Pons (tissue), 1 donor: ENCODE data around the gene CELF2.

Source experiments
- DNase-seq: peaks from one replicate; pipeline ENCODE4 v3.0.0-alpha.2; 2016; ENCODE audit warnings: low spot score

CELF2 gene

DNA sequence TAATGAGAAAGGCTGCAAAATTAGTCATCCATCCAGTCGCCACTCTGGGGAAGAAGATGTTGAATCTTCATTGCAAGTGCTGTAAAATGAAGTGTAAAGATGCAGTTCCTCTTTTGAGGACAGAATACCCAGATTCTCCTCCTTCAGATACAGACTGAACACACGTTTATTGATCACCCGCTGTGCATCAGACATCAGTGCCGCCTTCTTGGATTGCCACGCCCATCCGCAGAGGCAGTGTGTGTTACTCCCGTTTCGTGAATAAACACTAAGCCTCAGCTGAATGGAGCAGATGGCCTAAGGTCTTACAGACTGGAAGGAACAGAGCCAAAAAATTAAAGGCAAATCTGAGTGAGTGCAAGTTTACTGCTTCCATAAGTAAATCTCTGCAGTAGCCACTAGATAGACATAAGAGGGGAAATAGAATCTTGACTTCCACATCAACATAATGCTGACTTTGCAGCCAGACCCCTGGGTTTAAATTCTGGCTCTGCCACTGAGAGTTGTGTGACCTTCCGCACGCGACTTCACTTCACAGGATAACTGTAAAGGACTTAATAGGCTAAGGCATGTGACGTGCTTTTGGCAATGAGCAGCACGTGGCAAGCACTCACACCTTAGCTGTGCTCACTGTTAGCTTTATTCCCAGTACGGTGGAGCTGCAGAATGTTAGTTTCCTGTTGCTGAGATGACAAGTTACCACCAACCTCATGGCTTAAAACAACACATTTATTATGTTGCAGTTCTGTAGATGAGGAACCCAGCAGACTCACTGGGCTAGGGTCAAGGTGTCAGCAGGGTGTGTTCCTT, 285.9 kb downstream of the CELF2 start:
- DNase-seq = no peak

DNA sequence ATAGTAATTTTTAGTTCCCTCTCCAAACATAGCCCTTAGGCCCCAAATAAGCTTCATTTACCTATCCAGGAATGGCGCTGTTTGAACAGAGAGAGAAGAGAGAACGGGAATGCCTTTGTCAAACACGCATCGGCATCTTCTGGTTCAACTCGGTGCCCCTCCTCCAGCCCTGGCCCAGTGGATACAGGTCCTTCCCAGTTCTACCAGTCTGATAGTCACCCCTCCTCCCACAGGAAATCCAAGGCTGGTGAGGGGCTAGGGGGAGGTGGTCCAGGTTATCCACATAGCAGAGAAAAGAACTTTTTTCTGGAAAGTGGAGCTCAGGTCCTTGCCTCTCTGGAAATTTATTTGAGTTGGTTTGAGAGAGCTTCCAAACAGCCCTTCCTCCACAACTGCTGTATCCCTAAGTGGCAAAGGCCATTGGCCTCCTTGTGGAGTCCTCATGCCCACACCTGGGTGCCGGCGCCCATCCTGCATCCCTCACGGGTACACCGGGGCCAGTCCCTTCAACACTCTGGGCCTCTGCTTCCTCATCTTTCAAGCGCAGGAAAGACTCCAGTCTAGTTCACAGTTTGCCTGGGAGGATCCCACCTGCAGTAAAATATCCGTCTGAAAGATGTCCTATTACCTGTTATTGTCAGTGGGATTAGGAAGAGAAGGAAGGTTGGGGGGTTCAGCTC, 287.4 kb downstream of the CELF2 start:
- no peak for DNase-seq

DNA sequence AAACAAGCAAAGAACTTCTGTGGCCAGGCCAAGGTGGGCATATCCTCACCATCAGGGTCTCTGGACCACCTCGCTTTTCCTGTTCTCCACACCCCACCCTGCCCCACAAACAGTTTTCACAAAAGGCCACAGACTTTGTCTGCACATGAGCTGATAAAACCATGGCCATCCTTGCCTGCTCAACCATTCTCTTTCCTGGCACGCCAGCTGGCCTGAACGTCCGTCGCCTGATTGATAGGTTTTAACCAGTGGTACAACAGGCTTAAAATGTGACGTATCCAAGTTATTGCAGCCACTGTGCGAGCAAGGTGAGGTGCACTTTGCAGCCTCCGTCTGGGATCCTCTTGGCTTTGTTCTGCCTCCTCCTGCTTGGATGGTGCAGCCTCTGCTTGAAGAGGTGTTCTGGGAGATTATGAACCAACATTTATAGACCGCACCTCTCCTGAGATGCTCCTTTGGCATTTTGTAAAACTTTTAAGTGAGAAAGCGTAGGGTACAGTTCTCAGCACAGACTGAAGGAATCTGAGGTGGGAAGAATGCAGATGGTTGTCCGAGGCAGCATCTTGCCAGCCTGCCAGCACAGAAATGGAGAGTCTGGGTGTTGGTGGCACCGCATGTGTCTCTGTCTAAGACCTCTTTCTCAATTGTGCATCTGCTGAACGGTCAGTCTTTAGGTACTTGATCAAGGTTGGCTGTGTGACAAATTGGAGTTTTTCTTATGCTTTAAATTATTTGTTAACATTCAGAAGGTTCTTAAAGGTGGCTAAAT, 288.3 kb downstream of the CELF2 start:
- no peak for DNase-seq

DNA sequence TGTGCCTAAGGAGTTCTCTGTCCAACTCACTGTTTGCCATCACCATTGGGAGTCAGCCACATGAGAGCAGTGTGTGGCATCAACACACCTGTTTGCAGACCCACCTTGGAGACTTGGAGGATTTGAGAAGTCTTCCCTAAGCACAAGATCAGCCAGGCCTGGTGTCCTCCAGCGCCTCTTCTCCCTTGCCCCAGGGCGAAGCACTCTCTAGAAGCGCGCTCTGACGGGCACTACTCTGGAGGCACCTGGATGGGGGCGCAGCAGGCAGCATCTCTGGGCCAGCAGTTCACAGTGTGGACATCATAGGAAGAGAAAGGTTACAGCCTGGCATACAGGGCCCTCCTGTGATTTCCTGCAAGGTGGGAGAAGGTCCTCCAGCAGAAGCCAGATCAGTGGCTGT, 289.3 kb downstream of the CELF2 start:
- no peak for DNase-seq

DNA sequence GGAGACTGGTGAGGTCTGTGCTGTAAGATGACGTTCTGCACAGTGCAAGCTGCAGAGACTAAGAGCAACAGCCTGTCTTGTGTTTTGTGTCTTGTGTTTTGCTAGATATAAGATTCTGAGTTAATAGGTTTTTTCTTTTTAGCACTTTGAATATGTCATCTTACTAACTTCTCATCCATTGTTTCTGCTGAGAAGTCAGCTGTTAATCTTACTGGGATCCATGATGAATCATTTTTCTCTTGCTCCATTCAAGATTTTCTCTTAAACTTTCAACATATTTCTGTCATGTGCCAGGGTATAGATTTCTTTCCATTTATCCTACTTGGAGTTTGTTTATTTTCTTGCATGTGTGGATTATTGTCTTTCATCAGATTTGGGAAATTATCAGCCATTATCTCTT, 290.3 kb downstream of the CELF2 start:
- DNase-seq = no peak

DNA sequence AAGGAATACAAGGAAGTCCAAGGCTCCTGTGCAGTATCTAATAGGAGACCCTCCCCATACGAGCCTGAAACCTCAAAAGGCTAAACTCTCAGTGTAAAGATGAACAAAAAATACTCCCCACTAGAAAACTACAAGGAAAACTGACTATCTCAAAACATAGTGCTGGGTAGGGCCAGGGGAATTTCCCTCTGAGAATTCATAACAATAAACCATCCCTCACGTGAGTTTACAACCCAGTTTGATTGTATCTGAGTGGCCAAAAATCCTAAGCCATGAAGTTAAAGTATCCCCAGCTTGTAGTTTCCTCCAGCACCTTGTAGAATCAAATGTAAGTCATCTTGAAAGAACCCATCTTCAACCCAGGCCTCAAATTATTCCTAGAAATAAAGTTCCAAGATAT, 293.4 kb downstream of the CELF2 start:
- no peak for DNase-seq

DNA sequence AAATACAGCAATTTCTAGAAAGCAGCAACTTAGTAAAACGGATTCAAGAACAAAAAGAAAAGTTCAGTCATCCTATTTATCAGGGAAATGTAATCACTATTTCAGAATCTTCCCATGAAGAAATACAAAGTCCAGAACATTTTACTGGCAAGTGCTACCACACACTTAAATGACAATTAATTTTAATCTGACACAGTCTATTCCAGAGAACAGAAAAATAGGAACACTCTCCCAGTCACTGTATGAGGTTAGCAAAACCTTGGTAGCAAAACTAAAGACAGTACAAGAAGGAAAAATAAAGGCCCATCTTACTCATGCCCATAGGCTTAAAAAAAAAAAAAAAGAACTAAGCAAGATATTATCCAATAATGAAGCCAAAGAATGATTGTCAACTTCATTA, 295.8 kb downstream of the CELF2 start:
- no peak for DNase-seq

DNA sequence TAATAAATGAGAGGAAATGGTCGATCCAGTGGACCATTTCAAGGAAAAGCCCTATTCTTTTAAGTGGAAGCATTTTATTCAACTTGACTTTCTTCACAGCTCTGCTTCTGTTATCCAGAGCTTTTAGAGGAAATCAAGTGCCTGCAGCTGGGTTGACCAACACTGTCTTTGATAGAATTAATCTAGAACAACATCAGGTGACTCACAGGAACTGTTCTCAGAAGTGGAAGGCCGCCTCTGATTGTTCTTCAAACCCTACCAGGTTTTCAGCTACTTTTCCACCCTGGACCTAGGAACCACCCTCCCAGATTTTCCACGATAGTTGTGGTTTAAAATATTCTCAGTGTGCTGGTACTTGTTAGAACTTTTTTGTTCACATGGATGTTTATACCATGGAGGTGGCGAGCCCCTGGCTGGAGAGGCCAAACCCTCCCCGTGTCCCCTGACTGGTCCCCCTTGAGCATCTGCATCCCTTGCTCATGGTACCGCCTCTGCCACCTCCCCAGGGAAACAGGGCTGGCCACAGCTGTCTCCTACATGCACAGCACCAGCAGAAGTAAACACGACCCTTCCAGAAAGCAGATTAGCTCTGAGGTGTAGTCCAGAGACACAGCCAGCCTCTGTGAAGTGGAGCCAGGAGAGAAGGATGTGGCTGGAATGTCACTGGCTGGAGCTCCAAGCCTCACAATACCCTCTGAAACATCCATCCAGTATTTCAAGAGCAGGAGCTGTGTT, 300.4 kb downstream of the CELF2 start:
- DNase-seq = no peak

DNA sequence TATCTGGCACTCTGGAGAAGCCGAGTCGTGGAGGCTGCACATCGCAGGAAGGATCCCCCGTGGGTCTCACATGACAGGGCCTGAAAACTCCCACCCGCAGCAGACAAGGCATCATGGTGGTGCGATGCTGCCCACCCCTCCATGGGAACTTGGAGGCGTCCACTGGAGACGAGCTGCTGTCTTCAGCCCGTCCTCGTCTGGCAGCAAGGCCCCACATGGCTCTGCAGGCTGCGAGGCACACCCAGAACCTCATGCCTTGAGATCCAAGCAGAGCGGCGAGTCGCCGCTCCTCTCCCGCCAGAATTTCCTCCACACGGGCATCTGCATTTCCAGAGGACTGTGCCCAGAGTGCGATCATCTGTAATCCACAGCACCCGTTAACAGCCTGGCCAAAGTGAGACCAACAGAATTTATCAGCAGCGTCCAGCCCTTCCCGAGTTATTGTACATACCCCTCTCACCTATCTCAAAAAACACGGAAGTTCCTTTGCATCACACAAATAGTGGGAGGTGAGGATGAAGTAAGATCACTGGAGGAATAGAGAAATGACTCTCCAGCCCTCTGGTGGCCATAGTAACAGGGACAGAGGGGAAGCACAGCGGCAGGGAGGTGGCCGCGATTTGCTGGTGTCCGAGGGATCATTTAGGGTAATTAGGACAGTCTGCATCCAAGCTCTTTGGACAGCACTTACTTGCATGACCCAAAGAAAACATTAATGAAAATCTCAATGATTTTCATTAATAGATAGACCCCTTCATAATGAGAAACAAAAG, 301.3 kb downstream of the CELF2 start:
- DNase-seq = no peak

DNA sequence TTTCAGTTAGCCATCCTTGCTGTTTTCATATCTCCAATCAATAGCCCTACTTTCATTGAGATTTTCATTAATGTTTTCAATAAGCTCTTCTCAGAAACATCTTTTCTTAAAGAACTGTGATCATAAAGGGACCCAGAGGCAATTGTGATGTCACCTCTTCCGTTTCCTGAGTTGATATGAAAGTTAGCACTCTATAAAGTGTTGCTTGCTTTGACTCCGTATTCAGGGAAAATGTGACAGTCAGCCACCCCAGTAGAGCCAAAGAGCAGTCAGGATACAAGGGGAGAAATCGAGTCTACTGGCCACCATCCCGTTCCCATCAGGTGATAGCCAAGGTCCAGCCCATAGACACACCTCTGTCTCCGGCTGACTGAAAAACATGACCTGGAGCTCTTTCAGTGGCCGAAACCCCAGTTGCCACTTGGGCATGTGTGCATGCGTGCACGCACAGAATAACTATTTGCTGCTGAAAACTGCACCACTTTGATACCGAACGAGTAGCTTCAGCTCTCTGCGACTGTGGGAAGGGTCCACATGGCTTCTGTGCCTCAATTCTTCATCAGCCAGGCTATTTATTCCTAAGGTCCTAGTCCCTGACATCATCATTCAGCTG, 302.4 kb downstream of the CELF2 start:
- DNase-seq = no peak

DNA sequence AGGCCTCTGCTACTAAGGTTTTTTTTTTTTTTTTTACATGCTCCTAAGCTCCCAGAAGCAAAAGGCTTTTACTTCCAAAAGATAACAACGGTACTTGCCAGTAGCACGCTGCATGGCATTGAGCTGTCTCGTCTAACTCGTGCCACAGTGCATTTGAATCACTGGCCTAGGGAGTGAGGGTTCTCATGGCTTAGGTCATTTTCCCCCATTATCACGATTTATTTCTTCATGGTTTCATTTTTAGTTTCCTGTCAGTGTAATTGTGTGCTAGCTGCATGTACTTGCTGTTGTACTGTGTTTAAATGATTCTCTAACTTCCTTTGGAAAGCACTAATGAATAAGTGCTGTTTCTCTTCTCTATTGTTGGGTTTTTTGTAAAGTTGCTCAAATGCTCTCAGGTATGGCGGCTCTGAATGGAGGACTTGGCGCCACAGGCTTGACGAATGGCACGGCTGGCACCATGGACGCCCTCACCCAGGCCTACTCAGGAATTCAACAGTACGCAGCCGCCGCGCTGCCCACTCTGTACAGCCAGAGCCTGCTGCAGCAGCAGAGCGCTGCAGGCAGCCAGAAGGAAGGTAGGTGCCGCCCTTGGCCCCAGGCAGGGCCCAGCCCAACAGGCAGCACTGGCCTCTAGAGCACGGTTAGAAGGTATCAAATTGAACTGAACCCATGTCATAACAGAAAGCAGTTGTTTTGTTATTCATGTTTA, 303.3 kb downstream of the CELF2 start:
- DNase-seq = no peak

DNA sequence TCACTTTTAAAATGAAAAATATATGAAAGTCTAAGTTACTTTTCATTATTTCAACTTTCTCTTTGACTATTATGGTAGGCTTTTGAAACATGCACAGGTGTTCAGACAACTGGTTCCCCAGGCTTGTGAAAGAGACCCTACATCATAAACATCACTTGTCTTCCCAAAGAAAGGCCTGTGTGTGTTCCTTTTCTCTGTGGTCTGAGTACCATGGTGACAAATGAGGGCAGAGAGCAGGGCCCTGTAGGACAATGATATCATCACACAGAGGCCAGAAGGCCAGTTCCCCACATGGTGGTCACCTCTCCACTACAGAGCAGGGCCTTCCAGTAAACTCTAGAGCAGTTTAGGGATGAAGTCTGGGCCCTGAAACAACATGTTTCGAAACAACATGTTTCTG, 305.0 kb downstream of the CELF2 start:
- no peak for DNase-seq

DNA sequence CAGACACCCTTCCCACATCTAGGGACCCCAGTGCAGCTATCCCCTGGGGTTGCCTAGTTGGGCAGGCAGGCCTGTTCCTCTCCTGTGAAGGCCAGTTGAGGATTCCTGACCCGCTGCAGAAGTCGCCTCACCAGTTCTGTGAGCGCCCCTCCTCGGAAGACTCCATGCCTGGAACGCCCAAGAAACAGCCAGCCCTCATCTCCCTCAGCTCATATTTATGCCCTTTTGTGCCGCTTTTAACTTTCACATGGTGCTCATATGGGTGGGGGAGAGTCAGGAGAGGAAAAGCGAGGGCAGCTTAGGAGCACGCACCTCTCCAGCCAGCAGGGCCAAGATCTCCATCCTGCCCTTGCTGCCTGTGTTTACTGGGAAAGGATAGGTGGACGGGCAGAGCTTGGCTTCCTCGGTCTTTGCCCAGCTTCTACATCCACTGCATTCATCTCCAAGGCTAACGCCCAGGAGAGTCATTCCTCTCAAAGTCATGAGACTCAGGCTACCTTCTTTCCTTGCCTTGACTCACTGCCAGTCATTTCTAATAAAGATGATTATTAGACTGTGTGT, 307.2 kb downstream of the CELF2 start:
- no peak for DNase-seq

DNA sequence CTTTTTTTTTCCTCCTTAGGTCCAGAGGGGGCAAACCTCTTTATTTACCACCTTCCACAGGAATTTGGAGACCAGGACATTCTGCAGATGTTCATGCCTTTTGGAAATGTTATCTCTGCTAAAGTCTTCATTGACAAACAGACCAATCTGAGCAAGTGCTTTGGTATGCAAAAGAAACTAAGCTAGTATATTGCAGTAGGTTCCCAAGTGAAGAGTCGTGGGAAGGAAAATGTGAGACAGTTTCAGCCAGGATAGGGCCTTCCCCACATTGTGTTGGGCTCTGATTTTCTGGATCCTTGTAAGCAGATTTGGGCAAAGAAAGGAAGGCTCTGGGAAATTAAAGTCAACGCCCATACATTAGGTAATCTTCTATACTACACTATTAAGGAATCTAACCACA, 308.1 kb downstream of the CELF2 start:
- no peak for DNase-seq

DNA sequence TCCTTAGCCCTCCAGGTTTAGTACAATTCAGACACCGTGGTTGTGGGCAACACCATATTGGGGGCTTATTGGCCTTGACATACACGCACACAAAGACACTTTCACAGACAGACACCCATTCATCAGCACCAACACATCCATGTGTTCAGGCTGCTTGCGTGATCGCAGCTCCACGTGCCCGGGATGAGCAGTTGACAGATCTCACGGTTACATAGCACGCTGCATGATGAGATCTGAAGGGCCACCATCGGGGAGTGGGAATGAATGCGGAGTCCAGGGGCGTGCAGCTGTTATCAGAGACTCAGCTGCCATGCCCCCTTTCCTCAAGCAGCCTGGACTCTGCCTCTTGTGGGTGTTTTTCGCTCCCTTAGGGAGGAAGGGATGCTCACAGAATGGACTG, 308.6 kb downstream of the CELF2 start:
- no peak for DNase-seq

DNA sequence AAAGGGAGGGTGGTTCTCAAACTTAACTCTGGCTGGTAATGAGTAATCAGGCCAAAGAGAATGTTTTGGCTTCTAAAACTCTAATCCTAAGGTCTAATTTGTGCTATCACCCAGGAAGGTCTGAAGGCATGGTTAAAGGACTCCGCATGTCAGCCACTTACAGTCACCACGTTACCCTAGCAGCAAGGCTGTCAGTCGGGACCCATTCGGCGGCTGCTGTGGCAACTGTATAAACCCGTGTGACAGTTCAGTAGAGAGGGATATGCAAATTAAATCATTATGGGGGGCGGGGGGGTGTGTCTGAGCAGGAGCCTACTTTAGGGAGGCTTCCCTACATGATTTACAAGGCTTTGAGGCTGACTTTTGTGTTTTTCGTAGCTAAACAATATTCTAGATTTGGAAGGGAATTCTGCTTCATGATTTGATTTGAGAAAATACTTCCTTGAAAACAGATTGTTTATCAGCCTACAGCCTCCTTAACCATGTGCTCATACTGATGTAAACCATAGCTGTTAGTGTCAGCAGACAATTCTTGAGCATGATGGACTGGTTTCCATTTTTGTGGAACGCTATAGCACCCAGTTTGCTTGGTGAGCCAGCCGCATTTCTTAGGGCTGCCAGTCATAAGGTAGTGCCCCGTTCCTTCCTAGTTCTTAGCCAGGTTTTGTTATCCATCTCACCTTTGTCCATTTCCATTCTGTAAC, 309.4 kb downstream of the CELF2 start:
- no peak for DNase-seq

DNA sequence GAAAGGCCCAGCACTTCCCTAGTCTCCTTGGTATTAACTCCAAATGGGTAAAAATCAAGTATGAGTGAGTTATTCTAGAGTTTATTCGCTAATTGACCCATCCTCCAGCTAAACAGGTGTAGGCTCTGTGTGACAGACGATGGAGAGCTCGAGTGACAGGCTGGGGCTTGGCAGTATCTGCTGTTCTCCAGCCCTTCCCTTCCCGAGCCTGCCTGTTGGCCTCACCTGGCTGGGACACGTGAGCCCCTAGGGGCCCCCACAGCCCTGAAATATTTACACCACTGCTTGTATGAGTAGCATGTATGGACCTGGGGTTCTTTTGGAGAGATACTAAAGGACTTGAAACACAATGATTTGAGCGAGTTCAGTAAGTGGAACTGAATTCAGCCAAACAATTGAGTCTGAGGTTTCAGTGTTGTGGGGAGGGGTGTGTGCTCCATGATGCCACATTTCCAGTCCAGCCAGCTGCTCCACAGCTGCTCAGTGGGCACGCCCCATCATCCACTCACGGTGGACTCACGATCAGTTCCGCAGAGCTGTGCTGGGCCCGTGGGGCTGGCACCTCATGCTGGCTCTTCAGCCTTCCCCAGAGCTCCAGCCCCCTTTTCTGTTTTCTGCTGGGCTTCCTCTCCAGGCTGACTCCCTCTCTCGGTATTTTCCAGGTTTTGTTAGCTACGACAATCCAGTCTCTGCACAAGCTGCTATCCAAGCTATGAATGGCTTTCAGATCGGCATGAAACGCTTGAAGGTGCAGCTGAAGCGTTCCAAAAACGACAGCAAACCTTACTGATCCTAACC, 310.8 kb downstream of the CELF2 start:
- DNase-seq = no peak

DNA sequence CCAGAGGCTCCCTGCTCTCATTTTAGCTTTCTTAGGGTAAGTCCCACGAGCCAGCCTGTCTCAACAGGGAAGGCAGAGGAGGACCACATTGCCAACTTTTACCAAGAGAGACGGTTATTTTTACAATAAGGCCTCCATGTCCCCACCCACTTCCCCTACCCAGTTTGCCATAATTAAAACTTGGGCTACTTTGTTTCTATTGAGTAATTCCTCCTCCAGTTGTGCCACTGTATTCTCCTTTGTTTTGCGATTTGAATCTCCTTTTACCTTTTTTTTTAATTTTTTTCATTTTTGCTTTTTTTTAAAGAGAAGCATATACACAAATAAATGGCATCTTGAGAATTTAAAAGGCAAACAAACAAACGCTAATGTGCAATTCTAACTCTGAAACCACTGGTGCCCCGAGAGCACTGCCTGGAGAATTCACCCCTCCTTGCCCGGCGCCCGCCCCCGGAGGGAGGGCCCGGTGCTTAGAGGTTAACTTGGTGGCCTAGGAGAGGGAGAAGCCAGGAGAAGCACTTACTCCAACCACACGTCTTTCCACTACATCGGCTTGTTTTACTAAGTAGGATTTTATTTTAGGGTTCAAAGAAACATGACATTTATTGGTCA, 311.5 kb downstream of the CELF2 start:
- no peak for DNase-seq
